Amygdala (tissue), 56 donors: ENCODE measurements around the gene GPHA2.

Source experiments
- DNase-seq, 56 donors: peaks; one replicate each; lab custom pipeline; 2025; lab: John Stamatoyannopoulos, UW

GPHA2 gene

DNA sequence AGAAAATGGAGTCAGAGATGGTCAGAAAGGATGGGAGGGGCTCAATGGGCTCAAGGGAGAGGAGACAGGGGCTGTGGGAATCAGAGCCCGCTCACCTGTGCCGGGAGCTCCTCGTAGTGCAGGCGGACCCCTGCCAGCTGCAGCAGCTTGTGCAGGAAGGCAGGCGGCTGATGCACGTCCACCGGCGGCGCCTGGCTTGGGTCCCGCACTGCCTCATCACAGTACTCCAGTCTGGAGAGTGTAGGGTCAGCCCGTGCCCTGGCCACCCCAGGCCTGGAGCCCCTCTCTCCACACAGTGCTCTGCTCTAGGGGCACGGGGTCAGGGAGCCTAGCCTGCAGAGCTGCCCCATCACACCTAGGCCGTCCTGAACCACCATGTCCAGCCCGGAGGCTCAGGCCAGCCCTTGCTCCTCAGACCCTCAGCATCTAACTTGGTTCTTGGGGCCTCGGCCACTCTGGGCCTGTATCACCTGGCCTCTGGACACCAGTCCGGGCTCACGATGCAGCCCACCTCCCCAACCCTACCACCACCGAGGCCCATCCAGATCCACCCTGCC is 22.4 kb downstream of the GPHA2 start:
- DNase-seq, result no peak

DNA sequence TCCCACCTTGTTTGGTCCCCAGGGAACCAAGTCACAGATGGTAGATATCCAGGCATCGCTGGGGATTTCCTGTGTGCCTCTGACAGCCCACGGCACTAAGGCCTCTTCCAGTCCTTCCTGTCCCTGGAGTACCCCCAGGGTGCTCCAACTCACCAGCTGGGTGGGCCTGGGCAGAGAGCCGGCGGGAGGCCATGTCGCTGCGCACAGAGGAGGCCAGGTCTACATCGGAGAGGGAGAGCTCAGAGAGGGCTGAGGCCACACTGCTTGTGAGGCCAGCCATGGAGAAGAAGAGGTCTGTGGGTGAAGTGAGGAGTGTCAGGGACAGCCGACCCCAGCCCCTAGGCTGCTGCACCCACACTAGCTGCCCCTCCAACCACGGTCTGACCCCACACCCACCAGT is 24.0 kb downstream of the GPHA2 start:
- no peak for DNase-seq

DNA sequence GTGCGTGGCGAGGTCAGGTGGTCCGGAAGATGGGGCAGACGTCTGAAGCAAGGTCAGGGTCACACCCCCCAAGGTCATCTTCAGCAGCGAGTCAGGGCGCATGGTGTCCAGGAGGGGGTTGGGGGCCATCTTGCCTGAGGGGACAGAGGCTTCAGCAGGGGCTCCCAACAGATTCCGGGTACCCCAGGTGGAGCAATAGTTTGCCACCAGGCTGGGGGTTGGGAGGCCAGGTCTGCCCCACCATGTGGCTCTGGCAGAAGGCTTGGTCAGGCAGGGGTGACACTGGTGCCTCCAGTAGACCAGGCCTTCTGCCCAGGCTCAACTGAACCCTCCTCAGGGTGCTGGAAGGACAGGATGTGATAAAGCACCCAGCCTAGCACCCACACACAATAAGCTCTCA is 24.6 kb downstream of the GPHA2 start:
- no peak for DNase-seq

DNA sequence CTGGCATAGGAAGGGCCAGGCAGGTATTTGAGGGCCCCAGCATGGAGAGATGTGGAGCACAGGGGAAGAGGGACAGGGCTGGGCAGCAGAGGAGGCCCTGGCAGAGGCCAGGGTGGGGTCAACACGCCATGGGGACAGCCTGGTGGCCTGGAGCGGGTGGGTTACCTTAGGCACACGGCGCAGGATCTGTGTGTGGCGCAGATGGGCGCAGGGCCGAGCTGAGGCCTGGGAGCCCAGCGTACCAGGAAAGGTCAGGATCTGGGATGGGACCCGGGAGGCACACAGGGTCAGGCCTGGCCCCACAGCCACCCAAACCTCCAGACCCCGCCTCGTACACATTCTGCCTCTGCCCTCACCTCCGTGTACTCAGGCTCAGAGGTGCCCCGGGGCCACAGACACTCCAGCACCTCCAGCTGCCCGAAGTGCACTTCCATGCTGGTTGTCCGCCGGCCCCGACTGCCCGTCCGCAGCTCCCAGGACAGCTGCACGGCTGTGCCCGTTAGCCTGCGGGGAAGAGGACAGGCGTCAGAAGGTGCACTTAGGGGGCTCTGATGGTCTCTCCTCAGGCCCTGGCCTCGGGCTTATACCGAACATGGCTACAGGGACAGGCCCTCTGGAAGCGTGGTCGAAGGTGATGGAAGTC is 25.1 kb downstream of the GPHA2 start:
- DNase-seq, result no peak

DNA sequence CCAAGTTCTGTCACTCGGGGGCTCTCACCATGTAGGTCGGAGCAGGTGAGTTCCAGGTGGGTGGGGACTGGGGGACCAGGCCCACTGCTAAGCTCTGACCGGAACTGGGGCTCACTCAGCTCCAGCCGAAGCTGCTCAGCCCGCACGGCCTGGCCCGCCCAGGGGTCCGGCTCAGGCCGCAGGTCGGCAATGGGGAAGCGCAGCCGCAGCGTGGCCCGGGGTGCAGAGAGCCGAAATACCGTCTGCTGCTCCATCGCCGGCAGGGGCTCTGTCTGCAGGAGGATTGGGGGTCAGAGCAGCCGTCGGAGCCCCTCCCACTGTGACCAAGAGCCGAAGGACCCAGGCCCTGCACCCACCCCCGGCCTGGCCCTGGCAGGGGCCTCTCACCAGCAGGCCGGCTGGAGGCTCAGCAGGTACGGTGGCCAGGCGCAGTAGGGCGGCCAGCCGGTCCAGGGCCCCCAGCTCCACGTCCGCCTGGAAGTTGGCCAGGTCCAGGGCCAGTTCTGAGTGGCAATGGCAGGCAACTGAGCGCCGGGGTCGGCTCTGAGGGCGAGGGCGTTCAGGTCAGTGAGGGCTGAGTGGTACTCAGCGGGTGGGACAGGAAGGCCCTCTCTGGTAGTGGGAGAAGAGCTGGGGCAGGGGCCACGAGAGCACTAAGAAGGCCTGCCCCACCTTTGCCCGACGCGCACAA is 25.9 kb downstream of the GPHA2 start:
- no peak for DNase-seq

DNA sequence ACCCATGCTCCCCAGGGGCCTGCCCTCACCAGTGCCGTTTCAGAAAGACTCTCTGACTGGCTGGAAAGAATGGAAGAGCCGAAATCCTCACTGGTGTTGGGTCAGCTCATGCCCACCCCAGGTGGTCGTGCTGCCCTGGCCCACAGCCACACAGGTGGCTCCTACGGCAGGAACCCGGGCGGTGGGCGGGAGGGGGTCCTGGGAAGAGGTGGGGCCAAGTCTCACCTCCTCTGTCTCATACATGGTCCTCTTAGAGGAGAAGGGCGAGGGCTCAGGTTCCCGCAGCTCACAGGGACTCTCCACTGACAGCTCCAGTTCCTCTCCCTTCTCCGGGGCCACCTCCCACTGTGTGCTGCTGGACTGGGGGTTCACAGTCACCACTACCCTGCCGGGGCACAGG is 26.9 kb downstream of the GPHA2 start:
- no peak for DNase-seq

DNA sequence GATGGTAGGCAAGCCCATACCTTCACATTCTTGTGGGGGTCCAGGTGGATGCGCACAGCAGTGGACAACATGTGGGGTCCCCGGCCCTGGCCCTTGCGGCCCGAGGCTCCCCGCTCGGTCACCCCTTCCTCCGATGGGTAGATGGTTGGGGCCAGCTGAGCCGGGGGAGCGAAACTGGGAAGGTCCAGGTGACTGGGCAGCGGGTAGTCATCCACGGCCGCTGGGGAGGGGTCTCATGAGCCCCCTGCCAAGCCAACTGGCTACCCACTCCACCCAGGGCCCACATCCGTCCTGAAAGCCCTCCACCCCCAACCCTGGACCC is 29.4 kb downstream of the GPHA2 start:
- DNase-seq, result no peak

DNA sequence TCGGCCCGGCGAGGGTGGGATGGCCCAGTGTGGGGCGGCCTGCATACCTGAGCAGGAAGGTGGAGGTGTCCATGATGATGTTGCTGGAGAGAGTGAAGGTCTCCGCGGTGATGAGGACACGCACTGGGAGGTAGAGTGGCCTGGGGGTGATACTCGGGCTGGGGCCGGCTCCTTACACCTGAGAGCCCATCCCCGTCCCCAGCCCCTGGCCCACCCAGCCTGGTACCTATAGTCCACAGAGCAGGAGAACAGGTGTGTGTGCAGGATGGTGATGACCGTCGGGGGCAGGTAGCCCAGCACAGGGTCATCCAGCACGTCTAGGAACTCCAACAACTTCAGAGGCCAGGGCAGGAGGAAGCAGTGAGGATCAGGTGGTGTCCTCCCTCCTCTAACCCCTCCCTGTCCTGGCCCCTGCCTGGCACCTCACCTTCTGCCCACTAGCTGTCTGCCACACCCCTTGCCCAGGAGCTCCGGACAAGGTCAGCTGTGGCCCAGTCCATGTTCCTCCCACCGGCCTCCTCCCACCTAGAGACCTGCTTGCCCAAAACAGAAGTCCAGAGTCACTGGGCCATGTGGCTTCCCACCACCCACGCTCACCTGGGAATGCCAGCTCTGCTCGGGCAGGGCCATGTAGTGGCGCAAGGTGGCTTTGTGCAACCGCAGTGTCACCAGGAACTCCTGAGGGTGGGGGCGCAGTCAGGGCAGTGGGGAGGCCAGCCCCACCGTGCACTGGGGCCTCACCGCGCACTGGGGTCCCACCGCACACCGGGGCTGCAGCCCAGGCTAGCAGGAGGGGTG is 30.0 kb downstream of the GPHA2 start:
- DNase-seq, result no peak

DNA sequence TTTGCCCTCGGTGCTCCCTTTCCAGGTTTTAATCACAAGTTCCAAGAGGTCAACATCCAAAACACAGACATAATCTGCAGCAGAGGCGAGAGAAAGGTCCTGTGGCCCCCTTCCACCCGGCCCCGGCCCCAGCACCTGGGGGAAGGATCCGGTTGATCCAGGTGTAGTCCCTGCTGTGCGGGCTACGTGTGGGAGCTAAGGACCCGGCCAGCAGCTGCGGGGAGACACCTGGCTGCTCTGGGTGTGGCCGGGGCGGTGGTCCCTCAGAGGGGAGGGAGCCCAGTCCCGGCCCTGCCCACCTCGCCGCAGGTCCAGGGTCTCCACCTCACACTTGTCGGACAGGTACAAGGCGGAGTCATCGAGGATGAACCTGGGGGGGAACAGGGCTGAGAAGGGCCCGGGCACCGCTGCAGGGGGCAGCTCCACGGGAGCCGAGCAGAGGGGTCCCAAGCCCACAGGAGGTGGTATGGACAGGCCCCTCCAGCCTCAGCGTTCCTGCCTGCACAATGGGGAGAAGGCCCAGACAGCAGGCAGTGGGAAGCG is 32.3 kb downstream of the GPHA2 start:
- DNase-seq, result no peak

DNA sequence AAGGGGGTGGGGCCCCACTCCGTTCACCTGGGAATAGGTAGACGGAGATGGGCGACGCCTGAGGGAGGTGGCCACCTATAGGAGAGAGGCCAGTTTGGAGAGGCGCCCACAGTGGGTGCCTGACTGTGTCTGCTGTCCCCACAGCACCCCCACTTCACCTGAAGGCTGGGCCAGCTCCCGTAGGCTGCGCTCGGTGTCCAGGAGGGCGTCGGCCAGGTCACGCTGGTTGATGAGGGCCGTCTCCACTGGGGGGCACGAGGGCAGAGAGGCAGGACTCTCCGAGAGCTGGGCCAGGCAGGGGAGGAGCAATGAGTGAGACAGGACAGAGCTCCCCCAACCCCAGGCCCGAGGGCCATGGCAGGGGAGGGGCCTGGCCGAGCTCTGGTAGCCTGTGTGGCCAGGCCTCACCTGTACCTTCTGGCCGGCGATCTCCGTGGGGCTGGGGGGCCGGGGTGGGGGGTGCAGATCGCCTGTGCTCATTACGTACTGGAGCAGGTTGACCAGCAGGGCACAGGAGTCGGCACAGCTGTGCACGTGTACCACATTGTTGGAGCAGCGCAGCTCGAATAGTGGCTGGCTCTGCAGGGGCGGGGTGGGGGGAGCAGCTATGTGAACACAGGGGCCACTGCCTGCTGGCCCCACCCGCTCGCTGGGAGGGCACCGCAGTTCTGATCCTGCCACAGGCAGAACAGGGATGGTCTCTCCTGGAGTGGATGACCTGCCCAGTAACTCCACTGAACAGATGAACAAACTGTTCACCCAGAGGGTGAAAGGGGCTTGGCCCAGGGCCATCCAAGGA is 33.4 kb downstream of the GPHA2 start:
- no peak for DNase-seq

DNA sequence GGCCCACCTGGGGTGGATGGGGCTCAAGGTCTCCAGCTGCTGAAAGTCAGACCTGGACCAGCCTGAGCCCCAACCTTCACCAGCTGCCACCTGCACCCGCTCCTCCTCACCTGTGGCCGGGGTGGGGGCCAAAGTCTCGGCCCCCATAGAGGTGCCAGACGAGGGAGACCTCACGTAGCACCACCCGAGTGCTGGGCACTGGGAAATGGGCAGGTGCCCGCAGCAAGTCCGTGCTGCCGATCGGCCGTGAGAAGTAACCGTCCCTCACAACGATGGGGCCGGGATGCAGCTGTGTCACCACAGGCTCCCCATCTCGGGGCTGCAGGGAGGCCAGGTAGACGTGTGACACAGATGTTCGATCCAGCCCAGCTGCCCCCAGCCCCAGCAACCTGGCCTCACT is 34.9 kb downstream of the GPHA2 start:
- DNase-seq, result no peak

DNA sequence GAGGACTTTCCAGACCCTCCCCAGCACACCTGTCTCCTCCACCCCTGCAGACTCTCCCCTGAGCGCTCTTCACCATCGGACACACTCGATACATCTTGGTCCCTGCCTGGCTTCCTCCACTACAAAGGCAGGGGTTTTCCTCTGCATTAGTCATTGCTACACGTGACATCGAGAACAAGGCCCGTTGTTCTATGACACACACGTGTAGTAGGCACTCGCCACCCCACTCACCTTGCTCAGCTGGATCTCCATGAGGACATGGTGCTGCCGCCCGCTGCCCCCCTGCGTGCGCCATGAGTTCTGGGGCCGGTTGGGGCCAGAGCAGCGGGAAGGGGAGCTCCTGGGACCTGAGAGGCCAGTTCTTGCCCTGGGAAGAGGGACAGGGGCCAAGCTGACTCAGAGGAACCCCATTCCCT is 35.4 kb downstream of the GPHA2 start:
- peak in 1 of 56 donors; percentile 10 for DNase-seq

DNA sequence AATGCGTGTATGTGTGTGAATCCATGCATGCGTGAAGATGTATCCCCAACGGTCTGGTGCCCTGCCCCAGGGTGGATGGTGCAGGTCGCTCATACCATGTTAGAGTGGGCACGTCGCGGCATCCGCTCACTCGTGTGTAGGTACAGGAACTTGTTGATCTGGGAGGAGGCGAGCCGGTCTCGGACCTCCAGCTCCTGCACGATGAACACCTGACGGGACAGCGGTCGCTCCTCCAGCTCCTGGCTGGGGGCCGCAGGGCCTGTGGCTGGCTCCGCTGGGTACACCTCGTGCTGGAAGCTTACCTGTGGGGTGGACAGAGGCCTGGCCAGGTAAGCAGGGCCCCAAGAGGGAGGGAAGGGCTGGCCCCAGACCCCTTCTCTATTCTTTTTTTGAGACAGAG is 37.2 kb downstream of the GPHA2 start:
- DNase-seq, result no peak

DNA sequence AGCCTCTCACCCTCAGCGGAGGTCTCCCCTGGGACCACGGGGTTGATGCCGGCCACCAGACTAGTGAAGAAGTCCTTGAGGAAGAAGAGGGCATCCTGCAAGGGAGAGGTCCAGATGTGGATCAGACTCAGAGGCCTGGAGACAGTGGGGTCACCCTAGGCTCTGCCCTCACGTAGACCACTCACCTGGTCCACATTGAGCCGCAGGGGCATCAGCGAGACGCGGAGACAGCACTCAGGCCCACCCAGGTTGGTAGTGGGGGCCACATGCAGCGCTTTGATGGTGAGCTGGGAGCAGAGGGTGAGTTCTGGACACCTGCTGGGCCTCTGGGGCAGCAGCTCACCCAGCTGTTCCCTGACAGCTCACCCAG is 37.6 kb downstream of the GPHA2 start:
- no peak for DNase-seq

DNA sequence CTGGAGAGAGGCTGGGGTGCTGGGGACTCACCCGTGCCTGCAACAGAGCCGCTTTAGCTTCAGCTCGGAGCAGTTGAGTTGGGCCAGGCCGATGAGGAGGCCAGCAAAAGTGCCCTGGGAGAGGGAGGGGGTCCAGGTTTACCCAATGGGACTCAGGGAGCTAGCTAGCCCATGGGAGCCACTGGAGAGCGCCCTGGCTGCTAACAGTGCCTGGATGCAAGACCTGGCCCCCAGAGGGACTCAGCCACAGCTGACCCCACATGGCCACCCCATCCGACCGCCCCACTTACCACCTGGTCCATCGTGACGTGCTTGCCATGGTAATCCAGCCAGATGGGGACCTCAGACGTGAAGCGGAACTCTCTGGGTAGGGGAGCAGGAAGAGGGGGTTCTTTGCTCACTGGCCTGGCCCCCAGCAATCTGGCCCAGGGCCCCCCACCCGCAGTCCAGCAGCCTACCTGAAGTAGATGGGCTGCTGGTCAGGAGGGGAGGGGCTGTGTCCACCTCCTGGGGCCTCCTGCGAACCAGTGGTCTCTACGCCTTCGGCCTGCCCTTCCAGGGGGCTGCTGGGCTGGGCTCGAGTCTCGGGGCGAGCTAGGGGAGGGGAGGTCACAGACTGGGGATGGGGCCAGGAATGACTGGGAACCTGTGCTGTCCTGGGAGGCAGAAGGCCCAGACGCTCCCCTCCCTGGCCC is 38.2 kb downstream of the GPHA2 start:
- no peak for DNase-seq

DNA sequence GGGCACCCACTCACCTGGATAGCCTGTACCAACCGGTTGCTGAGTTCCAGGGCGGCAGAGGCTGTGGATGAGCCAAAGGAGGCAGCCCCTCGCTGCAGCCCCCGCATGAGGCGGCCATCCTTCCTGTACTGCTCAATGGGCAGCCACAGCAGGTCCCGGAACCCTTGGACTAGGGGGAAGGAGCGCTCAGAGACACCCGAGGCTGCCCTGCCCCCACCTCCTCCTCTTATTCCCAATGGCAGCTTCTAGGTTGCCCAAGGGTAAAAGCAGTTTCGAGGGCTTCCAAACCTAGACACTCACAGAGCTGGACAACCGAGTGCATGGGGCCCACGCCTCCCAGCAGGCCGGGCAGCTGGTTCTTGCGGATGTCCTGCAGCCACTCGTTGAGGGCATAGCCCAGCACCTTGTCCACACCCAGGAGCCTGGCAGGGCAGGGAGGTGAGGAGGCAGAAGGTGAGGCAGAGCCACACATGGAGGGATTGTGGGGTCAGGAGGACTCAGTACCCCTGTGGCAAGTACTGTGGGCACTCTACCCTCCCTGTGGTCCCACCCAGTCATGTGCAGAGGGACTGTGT is 39.2 kb downstream of the GPHA2 start:
- DNase-seq, result no peak

DNA sequence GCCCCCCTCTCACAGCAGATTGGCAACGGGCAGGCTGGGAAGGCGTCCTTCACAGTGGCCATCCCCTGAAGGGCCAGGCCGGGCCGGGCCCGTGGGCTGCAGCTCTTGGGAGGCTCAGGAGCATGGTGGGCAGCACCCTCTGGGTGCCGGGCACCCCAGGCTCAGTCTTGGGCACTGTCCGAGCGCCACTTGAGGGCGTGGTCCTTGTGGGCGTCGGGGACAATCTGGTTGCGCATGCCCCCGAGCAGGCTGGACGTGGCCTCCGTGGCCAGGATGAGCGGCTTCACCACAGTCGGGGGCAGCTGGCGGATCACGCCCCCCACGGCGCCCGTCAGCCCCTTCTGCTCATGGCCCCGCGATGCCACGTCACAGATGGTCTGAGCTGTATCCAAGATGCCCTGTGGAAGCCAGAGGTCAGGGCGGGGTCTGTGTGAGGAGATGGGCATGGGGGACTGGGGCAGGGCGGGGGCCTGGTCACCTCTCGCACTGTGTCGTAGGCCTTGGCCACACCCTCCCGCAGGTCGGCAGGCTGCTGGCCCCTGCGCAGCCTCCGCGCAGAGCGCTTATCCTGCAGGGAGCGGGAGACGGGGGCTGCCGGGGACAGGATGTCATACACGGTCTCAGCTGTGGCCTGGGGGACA is 40.8 kb downstream of the GPHA2 start:
- DNase-seq, result no peak

DNA sequence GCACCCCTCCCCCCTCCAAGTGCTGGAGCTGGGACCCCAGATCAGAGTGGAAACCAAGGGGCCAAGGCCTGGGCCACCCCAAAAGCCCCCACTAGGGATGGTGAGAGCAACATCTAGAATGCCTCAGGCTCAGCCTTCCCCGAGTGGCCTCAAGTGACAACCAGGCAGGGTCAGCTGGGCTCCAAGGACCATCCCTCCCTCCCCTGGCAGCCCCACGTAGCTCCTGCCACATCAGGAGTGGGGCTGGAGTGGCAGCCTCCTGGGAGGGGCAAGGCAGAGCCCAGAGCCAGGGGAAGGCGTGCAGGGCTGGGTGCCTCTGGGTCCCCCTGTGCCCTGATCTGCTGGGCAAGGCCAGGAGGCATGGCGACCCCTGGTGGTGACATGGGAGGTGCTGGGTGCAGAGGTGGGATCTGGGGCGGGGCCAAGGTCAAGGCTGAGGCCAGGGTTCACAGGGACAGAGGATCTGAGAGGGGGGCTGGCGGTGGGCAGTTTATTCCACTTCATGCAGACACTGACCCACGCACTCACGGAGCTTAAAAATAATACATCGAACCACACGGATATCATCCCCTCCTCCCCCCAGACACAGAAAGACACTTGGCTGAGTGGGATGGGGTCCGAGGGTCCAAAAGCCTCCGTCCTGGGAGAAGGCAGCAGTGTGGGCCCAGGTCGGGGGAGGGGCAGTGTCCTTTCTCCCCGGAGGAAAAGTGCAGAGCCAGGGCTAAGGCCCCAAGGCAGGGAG is 41.5 kb downstream of the GPHA2 start:
- peak in 43 of 56 donors; percentile 11 to 85 (median 47) for DNase-seq
